ENCODE measurements around the gene FARP1. TPM values are rescaled to one million over a fixed set of nuclear protein-coding genes. Genes with fewer than 3 reads are reported as not detected.
A peak's percentile ranks its signal among the peaks of the same experiment; 100 is the strongest.

The FARP1 gene
- total and polyA plus RNA-seq, 2 donors, result 30.6 to 81.7 TPM

DNA sequence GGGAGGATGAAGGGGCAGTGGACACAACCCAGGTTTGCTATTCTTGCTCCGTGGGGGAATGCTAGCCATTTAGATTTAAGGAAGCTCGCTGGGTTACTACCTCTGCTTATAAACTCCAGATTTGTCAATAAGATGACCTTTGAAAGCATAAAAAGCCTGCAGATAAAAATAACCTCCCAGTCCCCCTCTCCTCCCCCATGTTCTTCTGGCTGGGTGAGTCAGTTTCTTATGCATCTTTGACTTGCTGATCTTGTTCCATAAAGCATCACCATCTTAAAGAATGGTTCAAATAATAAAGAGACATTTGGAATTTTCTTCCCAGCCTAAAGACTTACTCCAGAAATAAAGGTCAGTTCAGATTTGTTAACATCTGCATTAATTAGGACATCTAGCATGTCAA lies 152.5 kb downstream of the FARP1 start:
- no peak for DNase-seq (ENCODE audit: extremely low spot score)
- H3K4me1 ChIP-seq (ENCODE audit: insufficient read depth), result peaks cover 3% of the 10 kb centered on the region
- 57% methylated on average over 2 of the region's 2 CpGs for WGBS
- H3K4me3 ChIP-seq (ENCODE audit: low read depth, low read length), result no peak overlapping the region
- H3K36me3 ChIP-seq (ENCODE audit: insufficient read depth), result no peaks in the 10 kb centered on the region
- no peak overlapping the region for H3K27ac ChIP-seq (ENCODE audit: low read depth)

DNA sequence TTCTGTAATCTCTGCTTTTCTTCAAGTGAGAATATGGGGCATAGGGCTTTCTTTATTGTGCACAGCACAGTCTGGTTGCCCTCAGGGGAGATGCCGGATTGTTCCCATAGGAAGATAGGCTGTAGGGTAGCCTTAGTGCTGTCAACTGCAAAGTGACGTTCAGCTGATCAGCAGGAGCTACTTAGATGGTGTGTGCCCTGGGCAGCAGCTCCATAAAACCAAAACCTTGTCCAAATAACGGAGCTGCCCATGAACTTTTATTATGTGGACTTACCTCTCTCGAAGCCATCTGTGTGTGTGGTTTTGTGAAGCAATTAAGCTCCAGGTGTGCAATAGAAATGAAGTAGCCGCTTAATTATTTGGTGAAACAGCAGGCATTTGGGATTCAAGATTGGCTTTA lies 154.2 kb downstream of the FARP1 start:
- H3K4me3 ChIP-seq (ENCODE audit: low read depth, low read length), result no peak overlapping the region
- 84% methylated on average over 5 of the region's 5 CpGs for WGBS
- H3K27ac ChIP-seq (ENCODE audit: low read depth), result no peak overlapping the region
- H3K4me1 ChIP-seq (ENCODE audit: insufficient read depth), result peaks cover 2% of the 10 kb centered on the region
- DNase-seq (ENCODE audit: extremely low spot score), result no peak
- no peaks in the 10 kb centered on the region for H3K36me3 ChIP-seq (ENCODE audit: insufficient read depth)

DNA sequence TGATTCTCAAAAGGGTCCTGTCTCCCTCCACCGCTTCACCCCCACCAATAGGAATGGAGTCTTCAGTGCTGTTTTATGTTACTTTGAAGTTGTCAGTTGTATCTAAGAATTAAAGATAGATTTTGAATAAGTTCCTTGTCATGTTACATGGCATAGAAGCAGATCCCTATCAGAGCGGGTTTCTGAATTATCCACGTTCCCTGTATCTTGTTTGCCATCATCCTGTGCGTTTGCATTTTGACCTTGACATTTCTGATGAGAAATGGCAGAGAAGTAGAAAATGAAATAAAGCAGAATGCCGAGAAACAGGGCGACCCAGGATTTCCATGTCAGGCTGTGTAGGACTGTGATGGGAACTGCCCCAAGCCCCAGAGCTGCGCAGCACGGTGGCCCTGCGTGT lies 154.9 kb downstream of the FARP1 start:
- WGBS, result 87% methylated on average over 9 of the region's 9 CpGs
- DNase-seq (ENCODE audit: extremely low spot score), result no peak
- H3K4me1 ChIP-seq (ENCODE audit: insufficient read depth), result peaks cover 4% of the 10 kb centered on the region

DNA sequence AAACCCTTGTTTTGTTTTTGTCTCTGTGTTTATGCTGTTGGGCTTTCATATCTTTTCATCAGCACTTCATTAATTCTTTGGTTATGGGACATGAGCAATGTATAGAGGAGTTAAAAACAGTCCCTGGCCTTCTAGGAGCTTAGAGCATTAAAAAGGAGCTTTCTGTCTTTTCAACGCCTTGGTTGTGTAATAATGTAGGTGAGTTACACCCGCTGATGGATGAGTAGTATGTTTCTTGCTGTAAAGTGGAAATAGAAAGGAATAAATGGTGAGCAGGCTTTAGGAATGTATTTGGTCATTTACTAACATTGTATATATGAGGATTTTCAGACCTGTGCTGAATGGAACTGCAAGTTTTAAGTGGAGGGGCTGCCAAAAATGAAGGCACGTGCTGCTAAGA lies 155.7 kb downstream of the FARP1 start:
- H3K36me3 ChIP-seq (ENCODE audit: insufficient read depth), result no peaks in the 10 kb centered on the region
- no peak overlapping the region for H3K4me3 ChIP-seq (ENCODE audit: low read depth, low read length)
- 53% methylated on average over 3 of the region's 3 CpGs for WGBS
- H3K4me1 ChIP-seq (ENCODE audit: insufficient read depth), result peaks cover 4% of the 10 kb centered on the region
- no peak overlapping the region for H3K27ac ChIP-seq (ENCODE audit: low read depth)
- DNase-seq (ENCODE audit: extremely low spot score), result no peak

More for the DNA sequence above, 154.9 kb downstream of the FARP1 start:
- Histone ChIP-seq H3K36me3 (ENCODE audit: insufficient read depth) (no peaks in the 10 kb centered on the region), H3K27ac (ENCODE audit: low read depth) (no peak overlapping the region), H3K4me3 (ENCODE audit: low read depth, low read length) (no peak overlapping the region)

DNA sequence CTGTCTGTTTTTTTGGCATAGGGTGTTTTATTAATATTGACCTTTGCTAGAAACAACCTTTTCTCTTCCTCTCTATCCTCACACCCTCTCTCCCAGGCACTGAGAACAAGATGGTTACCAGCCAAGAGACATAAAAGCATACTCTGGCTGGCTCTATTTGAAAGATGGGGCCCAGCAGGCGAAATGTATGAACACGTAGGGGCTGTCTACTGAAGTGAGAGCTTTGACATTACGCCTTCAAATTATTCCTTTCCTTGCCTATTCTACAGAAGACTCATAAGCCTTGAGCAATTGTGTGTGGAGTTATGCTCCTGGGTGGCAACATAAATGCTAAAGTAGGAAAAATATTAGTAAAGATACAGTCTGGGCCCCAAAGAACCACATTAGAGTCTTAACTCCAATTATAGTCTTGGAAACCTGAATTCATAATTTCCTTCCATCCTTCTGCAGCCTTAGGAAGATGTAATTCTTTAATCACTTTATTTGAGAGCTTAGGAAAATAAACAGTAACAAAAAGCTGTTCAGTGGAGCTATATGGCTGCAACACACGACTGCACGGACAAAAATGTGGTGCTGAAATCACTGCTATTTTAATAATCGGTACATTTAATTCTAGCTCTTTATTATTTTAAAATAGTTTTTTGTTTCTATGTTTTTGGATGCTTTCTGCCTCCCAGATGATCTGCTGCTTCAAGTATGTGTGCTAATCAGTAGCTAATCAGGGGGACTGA lies 156.5 kb downstream of the FARP1 start:
- Histone ChIP-seq H3K4me3 (ENCODE audit: low read depth, low read length) (no peak overlapping the region), H3K4me1 (ENCODE audit: insufficient read depth) (peaks cover 4% of the 10 kb centered on the region), H3K27ac (ENCODE audit: low read depth) (no peak overlapping the region), H3K36me3 (ENCODE audit: insufficient read depth) (no peaks in the 10 kb centered on the region)
- DNase-seq (ENCODE audit: extremely low spot score), result no peak
- 50% methylated on average over 6 of the region's 6 CpGs for WGBS

DNA sequence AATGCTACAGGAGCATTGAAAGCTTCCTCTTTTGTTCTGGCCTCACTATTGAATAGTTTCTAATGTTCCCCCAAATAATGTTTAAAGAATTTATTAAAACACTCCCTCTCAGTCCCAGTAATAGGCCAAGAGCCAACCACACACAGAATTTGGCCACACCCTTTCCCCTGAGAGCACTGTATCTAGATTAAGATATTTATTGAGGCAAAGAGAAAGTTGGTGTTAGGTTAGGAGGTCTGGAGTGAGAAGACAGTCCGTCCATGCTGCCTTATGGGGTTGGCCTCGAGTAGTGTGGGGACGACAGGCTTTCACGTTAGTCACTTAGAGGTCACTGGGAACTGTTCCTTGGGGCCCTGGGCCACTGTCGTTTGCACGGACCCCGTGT lies 157.1 kb downstream of the FARP1 start:
- H3K36me3 ChIP-seq (ENCODE audit: insufficient read depth), result no peaks in the 10 kb centered on the region
- no peak for DNase-seq (ENCODE audit: extremely low spot score)
- H3K4me1 ChIP-seq (ENCODE audit: insufficient read depth), result peaks cover 4% of the 10 kb centered on the region
- no peak overlapping the region for H3K4me3 ChIP-seq (ENCODE audit: low read depth, low read length)
- 39% methylated on average over 7 of the region's 7 CpGs for WGBS
- H3K27ac ChIP-seq (ENCODE audit: low read depth), result peak overlapping the region; percentile 72

DNA sequence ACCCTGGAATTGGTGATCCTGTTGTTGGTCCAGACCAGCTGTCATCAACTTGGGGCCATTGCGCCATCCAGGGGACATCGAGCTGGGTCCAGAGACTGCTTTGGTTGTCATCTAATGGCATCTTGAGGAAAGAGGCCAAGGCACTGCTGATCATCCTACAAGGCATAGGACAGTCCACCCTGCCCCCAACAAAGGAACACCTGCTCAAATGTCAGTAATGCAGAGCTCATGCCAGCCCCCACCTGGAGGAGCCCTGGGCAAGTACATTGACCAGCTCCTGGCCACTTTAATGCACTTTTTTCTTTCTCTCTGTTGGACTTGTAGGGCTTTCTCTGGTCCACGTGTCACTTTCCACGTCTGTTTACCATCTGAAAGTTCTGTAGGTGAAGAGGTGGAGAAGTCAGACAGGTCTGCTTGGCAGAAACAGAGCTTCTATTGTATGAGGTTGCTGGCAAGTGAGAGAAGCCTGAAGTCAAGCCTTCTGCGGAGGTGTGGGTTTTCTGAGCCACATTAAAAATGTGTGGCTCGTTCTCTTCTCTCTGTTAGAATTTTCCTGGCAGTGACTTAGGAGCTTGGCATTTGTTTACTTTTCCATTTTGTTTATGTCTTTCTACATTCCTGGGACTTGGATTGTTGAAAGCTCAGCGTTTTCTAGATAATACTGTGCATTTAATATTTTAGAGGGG lies 158.2 kb downstream of the FARP1 start:
- WGBS, result 41% methylated on average over 7 of the region's 7 CpGs
- no peak overlapping the region for H3K27ac ChIP-seq (ENCODE audit: low read depth)
- H3K4me1 ChIP-seq (ENCODE audit: insufficient read depth), result peaks cover 4% of the 10 kb centered on the region
- no peak overlapping the region for H3K4me3 ChIP-seq (ENCODE audit: low read depth, low read length)
- H3K36me3 ChIP-seq (ENCODE audit: insufficient read depth), result no peaks in the 10 kb centered on the region
- DNase-seq (ENCODE audit: extremely low spot score), result no peak

DNA sequence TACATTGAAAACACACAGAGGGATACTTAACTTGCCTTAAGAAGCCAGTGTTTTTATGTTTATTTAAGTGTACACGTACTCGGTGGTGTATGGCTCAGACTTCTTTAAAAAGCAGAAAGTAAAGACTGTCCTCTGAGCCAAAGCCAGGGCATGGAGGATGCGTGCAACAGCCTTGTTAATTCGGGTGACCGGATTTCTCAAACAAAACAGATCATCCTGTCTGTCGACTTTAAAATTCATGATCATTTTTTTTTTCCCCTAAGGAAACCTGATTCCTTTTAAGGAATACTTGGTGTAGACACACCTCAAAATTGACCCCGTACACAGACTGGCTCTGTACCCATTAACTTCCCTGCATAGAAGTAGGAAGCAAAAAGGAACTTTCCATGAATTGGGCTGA lies 158.8 kb downstream of the FARP1 start:
- Histone ChIP-seq H3K36me3 (ENCODE audit: insufficient read depth) (no peaks in the 10 kb centered on the region), H3K4me3 (ENCODE audit: low read depth, low read length) (no peak overlapping the region), H3K27ac (ENCODE audit: low read depth) (peak overlapping the region; percentile 69), H3K4me1 (ENCODE audit: insufficient read depth) (peaks cover 4% of the 10 kb centered on the region)
- WGBS, result 22% methylated on average over 7 of the region's 7 CpGs
- no peak for DNase-seq (ENCODE audit: extremely low spot score)

DNA sequence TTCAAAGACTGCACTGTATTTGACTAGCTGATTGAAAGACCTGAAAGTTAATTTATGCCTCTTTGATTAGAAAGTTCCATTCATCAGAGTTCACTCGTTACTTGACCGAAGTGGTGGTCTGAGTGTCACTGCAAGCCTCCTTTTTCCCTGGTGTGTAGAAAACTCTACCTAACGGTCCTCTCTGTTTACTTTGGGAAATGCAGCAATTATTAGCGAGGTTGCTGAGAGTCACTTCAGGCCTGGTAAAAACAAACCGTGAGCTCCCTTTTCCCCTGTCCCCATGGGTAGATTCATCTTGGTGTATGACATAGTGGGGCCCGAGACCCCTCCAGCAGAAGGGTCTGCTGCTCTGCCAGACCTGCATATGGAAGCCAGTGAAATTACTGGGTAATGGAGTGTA lies 161.0 kb downstream of the FARP1 start:
- 84% methylated on average over 6 of the region's 6 CpGs for WGBS
- no peak for DNase-seq (ENCODE audit: extremely low spot score)
- Histone ChIP-seq H3K4me3 (ENCODE audit: low read depth, low read length) (no peak overlapping the region), H3K27ac (ENCODE audit: low read depth) (no peak overlapping the region), H3K4me1 (ENCODE audit: insufficient read depth) (peaks cover 2% of the 10 kb centered on the region), H3K36me3 (ENCODE audit: insufficient read depth) (no peaks in the 10 kb centered on the region)

DNA sequence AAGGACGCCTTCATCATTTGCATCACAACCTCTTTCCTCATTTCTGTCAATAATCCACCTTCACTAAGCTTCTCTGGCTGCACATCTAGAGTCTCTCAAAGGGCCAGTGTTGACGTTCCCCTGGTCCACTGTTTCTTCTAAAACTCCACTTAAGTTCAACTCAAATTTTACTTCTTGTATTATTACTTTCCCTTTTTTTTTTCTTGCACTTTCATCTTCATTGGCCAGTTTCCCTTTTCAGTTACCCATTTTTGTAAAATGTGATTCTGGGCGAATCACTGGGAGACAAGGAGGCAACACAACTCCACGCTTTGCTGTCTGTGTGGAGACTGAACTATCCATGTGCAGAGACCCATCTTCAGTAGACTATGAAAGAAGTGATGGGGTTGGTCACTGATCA lies 162.8 kb downstream of the FARP1 start:
- DNase-seq (ENCODE audit: extremely low spot score), result no peak
- WGBS, result 86% methylated on average over 4 of the region's 4 CpGs
- Histone ChIP-seq H3K4me1 (ENCODE audit: insufficient read depth) (peaks cover 2% of the 10 kb centered on the region), H3K27ac (ENCODE audit: low read depth) (no peak overlapping the region), H3K4me3 (ENCODE audit: low read depth, low read length) (no peak overlapping the region), H3K36me3 (ENCODE audit: insufficient read depth) (no peaks in the 10 kb centered on the region)

DNA sequence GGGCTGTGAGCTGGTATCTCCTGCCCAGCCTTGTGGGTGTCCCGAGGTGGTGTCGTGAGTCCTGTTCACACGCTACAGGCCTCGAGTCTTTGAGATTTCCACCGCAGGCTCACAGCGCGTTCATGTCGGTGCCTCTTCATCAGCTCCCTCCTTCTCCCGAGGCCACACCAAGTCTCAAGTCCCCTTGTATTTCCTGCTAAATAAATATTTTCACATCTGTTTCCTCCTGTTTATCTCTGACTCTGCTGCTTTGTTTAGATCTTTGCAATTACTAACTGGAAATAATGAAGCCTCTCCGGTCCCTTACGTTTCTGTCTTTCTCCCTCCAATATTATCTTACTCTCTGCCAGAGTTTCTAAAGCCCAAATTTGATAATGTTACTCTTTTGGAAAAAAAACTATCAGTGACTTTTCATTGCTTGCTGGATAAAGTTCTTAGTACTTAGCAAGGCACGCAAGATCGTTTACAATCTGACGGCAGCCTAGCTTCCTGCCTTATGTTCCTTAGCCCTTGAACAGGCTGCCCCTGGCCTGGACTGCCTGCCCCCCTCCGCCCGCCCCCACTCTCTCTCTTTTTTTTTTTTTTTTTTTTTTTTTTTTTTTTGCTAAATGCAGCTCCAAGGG lies 164.7 kb downstream of the FARP1 start:
- H3K36me3 ChIP-seq (ENCODE audit: insufficient read depth), result no peaks in the 10 kb centered on the region
- no peak for DNase-seq (ENCODE audit: extremely low spot score)
- no peak overlapping the region for H3K4me3 ChIP-seq (ENCODE audit: low read depth, low read length)
- peak overlapping the region; percentile 72 for H3K27ac ChIP-seq (ENCODE audit: low read depth)
- H3K4me1 ChIP-seq (ENCODE audit: insufficient read depth), result peaks cover 1% of the 10 kb centered on the region
- WGBS, result 26% methylated on average over 16 of the region's 16 CpGs

DNA sequence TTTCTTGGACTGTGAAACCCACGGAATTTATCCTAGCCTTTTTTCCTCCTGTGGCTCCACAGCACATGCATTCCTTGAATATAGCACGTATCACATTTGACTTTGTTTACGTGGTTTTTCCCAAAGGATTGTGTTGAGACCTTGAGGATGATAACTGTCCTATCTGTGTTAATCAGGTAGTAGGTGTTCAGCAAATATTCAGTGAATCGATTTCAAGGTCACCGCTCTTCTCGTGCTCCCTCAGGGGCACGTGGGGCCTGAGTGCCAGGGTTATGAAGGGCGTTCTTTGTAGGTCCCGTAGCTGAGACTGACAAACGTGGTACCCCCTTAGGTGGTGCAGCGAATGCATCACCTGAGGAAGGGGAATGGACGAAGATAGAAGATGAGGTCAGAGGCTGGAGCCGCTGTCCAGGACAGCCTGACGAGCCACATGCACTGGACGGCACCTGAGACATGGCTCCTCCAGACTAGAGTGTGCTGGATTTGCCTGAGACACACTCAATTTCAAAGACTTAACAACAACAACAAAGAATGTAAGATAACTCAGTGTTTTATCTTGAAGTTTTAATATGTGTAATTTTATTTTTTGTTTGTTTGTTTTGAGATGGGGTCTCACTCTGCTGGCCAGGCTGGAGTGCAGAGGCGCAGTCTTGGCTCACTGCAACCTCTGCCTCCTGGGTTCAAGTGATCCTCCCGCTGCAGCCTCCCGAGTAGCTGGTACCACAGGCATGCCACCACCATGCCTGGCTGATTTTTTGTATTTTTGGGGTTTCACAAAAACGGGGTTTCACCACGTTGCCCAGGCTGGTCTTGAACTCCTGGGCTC lies 165.4 kb downstream of the FARP1 start:
- H3K4me3 ChIP-seq (ENCODE audit: low read depth, low read length), result no peak overlapping the region
- H3K36me3 ChIP-seq (ENCODE audit: insufficient read depth), result no peaks in the 10 kb centered on the region
- H3K27ac ChIP-seq (ENCODE audit: low read depth), result peak overlapping the region; percentile 65
- no peak for DNase-seq (ENCODE audit: extremely low spot score)
- H3K4me1 ChIP-seq (ENCODE audit: insufficient read depth), result no peaks in the 10 kb centered on the region
- 57% methylated on average over 20 of the region's 20 CpGs for WGBS

DNA sequence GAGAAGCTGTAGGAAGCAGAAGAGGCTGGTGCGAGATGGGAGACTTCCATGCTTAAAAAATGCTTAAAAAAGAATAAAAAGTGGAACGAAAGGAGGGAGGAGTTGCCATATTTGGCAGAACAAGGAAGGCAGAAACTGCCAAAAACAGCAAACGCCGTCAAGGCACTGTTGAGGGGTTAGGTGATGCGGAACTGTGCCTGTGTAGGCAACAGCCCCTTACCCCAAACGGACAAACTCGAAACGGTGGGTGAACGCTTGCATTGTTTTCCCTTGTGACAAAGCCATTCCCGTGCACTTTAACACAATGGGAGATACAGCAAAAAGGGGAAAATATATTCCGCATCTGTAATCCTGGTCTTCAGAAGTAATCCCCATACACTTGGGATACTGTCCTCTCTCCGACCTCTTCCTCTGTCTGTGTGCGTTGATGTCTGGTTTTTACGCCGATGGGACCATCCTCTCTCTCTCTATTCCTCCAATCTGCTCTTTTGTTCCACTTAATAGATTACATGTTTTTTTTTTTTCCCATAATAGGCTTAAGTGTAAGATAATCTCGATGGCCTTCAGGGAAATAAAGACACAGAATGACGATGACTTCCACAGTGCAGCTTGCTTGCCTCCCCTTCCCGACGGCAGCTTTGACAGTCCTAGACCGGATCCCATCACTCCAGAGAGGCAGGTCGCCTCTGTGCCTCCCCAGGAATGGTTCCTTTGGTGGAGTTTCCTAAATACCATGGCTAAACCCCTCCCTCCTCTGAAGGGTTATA lies 166.9 kb downstream of the FARP1 start:
- H3K4me1 ChIP-seq (ENCODE audit: insufficient read depth), result no peaks in the 10 kb centered on the region
- H3K27ac ChIP-seq (ENCODE audit: low read depth), result no peak overlapping the region
- H3K36me3 ChIP-seq (ENCODE audit: insufficient read depth), result no peaks in the 10 kb centered on the region
- no peak for DNase-seq (ENCODE audit: extremely low spot score)
- WGBS, result 83% methylated on average over 21 of the region's 21 CpGs
- H3K4me3 ChIP-seq (ENCODE audit: low read depth, low read length), result no peak overlapping the region

Data from urinary bladder (tissue), 4 donors.